ENCODE measurements around the gene MYO7B.

DNA sequence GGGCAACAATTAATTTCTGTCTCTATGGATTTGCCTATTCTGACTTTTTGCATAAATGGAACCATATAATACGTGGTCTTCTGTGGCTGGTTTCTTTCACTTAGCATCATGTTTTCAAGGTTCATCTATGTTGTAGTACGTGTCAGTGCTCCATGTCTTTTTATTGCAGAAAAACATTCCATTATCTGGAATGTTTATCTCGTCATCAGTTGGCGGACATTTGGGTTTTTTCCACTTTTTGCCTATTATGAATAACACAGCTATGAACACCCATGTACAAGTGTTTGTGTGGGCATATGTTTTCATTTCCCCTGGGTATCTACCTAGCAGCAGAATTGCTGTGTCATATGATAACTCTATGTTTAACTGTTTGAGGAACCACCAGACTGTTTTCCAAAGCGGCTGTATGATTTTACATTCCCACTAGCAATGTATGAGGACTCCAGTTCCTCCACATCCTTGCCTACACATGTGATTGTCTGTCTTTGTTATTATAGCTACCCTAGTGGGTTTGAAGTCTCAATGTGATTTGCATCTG, 49.9 kb downstream of the MYO7B start:
- TF ChIP-seq CTCF (IDR thresholded peaks at IDR 0.05) (no peak), POLR2A (IDR thresholded peaks at IDR 0.05) (no peak), EP300 (IDR thresholded peaks at IDR 0.05) (no peak)
